ENCODE measurements around the gene RNU1-1. TPM values are rescaled to one million over a fixed set of nuclear protein-coding genes. Genes with fewer than 3 reads are reported as not detected.
"Not testable (repeated sequence)": the region's sequence is repeated elsewhere in the genome, so short reads cannot be mapped to it uniquely, and the experiment has no call there.

The RNU1-1 gene
- total and polyA plus RNA-seq, 4 experiments from 2014 or later, result 3,010 to 3,866 TPM; not detected in 2

DNA sequence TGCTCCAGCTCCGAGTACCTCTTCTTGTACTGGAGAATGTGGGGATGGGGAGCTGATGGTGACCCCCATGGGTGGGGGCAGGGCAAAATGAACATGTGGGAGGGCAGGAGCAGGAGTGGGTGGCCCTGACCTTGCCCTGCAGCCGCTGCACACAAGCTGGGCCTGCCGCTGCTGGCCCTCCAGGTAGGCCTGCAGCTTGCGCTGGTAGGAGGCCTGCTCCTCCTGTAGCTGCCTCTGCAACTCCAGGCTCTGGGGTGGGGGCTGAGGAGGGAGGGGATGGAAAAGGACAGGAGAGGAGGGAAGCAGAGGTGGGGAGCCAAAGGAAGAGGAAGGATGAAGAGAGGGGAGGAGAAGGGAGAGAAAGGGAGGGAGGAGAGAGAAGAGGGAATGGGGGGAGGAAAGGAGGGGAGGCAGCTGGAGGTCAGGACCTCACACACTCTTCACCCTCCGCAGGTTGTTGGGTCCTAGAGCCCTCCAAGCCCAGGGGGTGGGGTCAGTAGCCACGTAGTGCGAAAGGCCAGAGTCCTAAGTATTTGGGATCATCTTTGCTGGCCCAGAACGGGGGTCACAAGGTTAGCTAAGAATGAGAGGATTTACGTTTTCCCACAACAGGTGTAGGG is 22.9 kb downstream of the RNU1-1 start:
- Mint-ChIP-seq H3K9me3 (no peaks in the 10 kb centered on the region), H3K4me3 (no peak overlapping the region), H3K36me3 (peaks cover 4 to 11% of the 10 kb centered on the region in 2 donors), H3K27ac (peak overlapping the region in 1 of 7 donors; percentile 12), H3K27me3 (no peaks in the 10 kb centered on the region), H3K4me1 (peaks cover 2 to 13% (median 6%) of the 10 kb centered on the region in 4 donors)
- H3K36me3 ChIP-seq (ENCODE audit: insufficient read depth, low read length), result no peaks in the 10 kb centered on the region
- ChIA-PET CTCF (ENCODE audit: partially characterized antibody) (interaction anchor here (1.3 kb wide), 1 partner anchor 51 kb away, joined by 3 read pairs; the partner anchor contains the start of gene NECAP2), POLR2A (ENCODE audit: partially characterized antibody) (no interaction called here)
- no peak for DNase-seq
- no peak overlapping the region for H3K27ac ChIP-seq (ENCODE audit: low read depth, low read length)
- no peaks in the 10 kb centered on the region for H3K9me3 ChIP-seq (ENCODE audit: control insufficient read depth in 1 of 2, low read length in 2 of 2)
- no peak overlapping the region for H3K4me3 ChIP-seq (ENCODE audit: low read length in 2 of 2)
- no peaks in the 10 kb centered on the region for H3K27me3 ChIP-seq (ENCODE audit: insufficient read depth, low read length)
- intact Hi-C loops (cut with micrococcal nuclease), result no loop called here
- H3K4me1 ChIP-seq (ENCODE audit: insufficient read depth, low read length), result no peaks in the 10 kb centered on the region

- H3K27me3 Mint-ChIP-seq; H3K4me3 ChIP-seq (ENCODE audit: low read length in 2 of 2); CTCF ChIA-PET (ENCODE audit: partially characterized antibody); H3K36me3 ChIP-seq (ENCODE audit: insufficient read depth, low read length); H3K27me3 ChIP-seq (ENCODE audit: insufficient read depth, low read length); H3K4me3 Mint-ChIP-seq; H3K4me1 Mint-ChIP-seq; H3K27ac ChIP-seq (ENCODE audit: low read depth, low read length); H3K27ac Mint-ChIP-seq; H3K9me3 ChIP-seq (ENCODE audit: control insufficient read depth in 1 of 2, low read length in 2 of 2); H3K4me1 ChIP-seq (ENCODE audit: insufficient read depth, low read length); intact Hi-C loops (cut with micrococcal nuclease); DNase-seq; H3K9me3 Mint-ChIP-seq: not testable (repeated sequence)
- POLR2A ChIA-PET (ENCODE audit: partially characterized antibody), result interaction anchor here (2.3 kb wide), 1 partner anchor 11 kb away, joined by 6 read pairs; no protein-coding TSS in a partner anchor
- H3K36me3 Mint-ChIP-seq, result peaks cover 4 to 14% of the 10 kb centered on the region in 2 donors
Observed at GRCh38 chr1:16489195-16489880, 24.7 kb downstream of the RNU1-1 start.

GRCh38 chr1:16487011-16487410 is 27.1 kb downstream of the RNU1-1 start:
- CTCF ChIA-PET (ENCODE audit: partially characterized antibody); H3K27me3 Mint-ChIP-seq; H3K36me3 ChIP-seq (ENCODE audit: insufficient read depth, low read length); H3K9me3 Mint-ChIP-seq; H3K27me3 ChIP-seq (ENCODE audit: insufficient read depth, low read length); intact Hi-C loops (cut with micrococcal nuclease); DNase-seq; POLR2A ChIA-PET (ENCODE audit: partially characterized antibody); H3K27ac ChIP-seq (ENCODE audit: low read depth, low read length); H3K4me3 Mint-ChIP-seq; H3K4me1 Mint-ChIP-seq; H3K27ac Mint-ChIP-seq; H3K9me3 ChIP-seq (ENCODE audit: control insufficient read depth in 1 of 2, low read length in 2 of 2); H3K4me3 ChIP-seq (ENCODE audit: low read length in 2 of 2); H3K4me1 ChIP-seq (ENCODE audit: insufficient read depth, low read length): not testable (repeated sequence)
- peaks cover 9 to 22% of the 10 kb centered on the region in 2 donors for H3K36me3 Mint-ChIP-seq

DNA sequence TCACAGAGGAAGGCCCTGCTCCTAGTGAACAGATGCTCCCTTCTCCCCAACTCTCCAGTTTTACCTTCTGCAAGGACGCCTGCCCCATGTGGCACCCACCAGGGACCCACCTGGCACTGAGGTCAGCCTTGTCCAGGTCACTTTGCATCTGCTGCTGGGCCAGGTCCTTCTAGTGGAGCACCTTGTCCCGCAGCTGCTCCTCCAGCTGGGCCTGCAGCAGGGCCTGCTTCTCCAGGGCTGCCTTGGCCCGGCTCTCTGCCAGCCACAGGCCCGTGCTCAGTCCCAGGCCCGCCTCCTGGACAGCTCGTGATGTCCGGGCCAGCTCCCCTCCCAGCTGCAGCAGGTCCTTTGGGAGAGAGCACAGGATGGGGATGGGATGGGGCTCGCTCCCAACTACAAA is 27.8 kb downstream of the RNU1-1 start:
- H3K4me3 Mint-ChIP-seq; H3K27me3 Mint-ChIP-seq; intact Hi-C loops (cut with micrococcal nuclease); CTCF ChIA-PET (ENCODE audit: partially characterized antibody); H3K27me3 ChIP-seq (ENCODE audit: insufficient read depth, low read length); H3K27ac ChIP-seq (ENCODE audit: low read depth, low read length); H3K36me3 ChIP-seq (ENCODE audit: insufficient read depth, low read length); H3K4me1 ChIP-seq (ENCODE audit: insufficient read depth, low read length); H3K4me1 Mint-ChIP-seq; H3K9me3 ChIP-seq (ENCODE audit: control insufficient read depth in 1 of 2, low read length in 2 of 2); H3K9me3 Mint-ChIP-seq; POLR2A ChIA-PET (ENCODE audit: partially characterized antibody); H3K27ac Mint-ChIP-seq; H3K4me3 ChIP-seq (ENCODE audit: low read length in 2 of 2); DNase-seq: not testable (repeated sequence)
- peaks cover 9 to 23% of the 10 kb centered on the region in 2 donors for H3K36me3 Mint-ChIP-seq

DNA sequence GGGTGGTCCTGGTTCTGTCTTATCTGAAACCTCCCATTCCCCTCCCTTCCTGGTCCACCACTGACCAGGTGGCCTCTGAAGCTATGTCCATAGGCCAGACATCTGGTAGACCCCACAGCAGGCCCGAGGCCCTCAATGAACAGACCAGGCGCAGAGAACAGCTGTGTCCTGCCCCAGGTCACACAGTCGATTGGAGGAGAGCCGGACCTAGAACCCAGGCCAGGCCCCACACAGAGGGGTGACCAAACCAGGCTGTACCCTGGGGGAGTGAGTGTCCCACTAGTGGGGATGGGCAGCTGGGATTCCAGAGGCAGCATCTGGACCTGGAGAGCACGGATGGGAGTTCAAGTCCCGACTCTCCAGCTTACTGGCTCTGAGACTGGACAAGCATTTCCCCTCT is 29.2 kb downstream of the RNU1-1 start:
- Mint-ChIP-seq H3K27me3 (no peaks in the 10 kb centered on the region), H3K9me3 (no peaks in the 10 kb centered on the region), H3K36me3 (peaks cover 16 to 27% of the 10 kb centered on the region in 2 donors), H3K27ac (no peak overlapping the region), H3K4me3 (no peak overlapping the region), H3K4me1 (peaks cover 0 to 3% (median 0%) of the 10 kb centered on the region in 4 donors)
- Histone ChIP-seq H3K27ac (ENCODE audit: low read depth, low read length) (no peak overlapping the region), H3K27me3 (ENCODE audit: insufficient read depth, low read length) (no peaks in the 10 kb centered on the region), H3K9me3 (ENCODE audit: control insufficient read depth in 1 of 2, low read length in 2 of 2) (no peaks in the 10 kb centered on the region), H3K36me3 (ENCODE audit: insufficient read depth, low read length) (peaks cover 4% of the 10 kb centered on the region), H3K4me1 (ENCODE audit: insufficient read depth, low read length) (no peaks in the 10 kb centered on the region), H3K4me3 (ENCODE audit: low read length in 2 of 2) (no peak overlapping the region)
- POLR2A ChIA-PET (ENCODE audit: partially characterized antibody), result no interaction called here
- no peak for DNase-seq
- CTCF ChIA-PET (ENCODE audit: partially characterized antibody), result no interaction called here
- intact Hi-C loops (cut with micrococcal nuclease), result no loop called here

- intact Hi-C loops (cut with micrococcal nuclease), result no loop called here
- Histone ChIP-seq H3K36me3 (ENCODE audit: insufficient read depth, low read length) (peaks cover 4% of the 10 kb centered on the region), H3K9me3 (ENCODE audit: control insufficient read depth in 1 of 2, low read length in 2 of 2) (no peaks in the 10 kb centered on the region), H3K27me3 (ENCODE audit: insufficient read depth, low read length) (no peaks in the 10 kb centered on the region), H3K27ac (ENCODE audit: low read depth, low read length) (no peak overlapping the region), H3K4me3 (ENCODE audit: low read length in 2 of 2) (no peak overlapping the region), H3K4me1 (ENCODE audit: insufficient read depth, low read length) (no peaks in the 10 kb centered on the region)
- POLR2A ChIA-PET (ENCODE audit: partially characterized antibody), result interaction anchor here (0.5 kb wide), 1 partner anchor 34 kb away, joined by 3 read pairs; no protein-coding TSS in a partner anchor
- no peak for DNase-seq
- Mint-ChIP-seq H3K27me3 (no peaks in the 10 kb centered on the region), H3K4me3 (no peak overlapping the region), H3K36me3 (peaks cover 16 to 26% of the 10 kb centered on the region in 2 donors), H3K27ac (no peak overlapping the region), H3K4me1 (peaks cover 0 to 3% (median 0%) of the 10 kb centered on the region in 4 donors), H3K9me3 (no peaks in the 10 kb centered on the region)
- CTCF ChIA-PET (ENCODE audit: partially characterized antibody), result no interaction called here
Observed at GRCh38 chr1:16484501-16484835, 29.6 kb downstream of the RNU1-1 start.

DNA sequence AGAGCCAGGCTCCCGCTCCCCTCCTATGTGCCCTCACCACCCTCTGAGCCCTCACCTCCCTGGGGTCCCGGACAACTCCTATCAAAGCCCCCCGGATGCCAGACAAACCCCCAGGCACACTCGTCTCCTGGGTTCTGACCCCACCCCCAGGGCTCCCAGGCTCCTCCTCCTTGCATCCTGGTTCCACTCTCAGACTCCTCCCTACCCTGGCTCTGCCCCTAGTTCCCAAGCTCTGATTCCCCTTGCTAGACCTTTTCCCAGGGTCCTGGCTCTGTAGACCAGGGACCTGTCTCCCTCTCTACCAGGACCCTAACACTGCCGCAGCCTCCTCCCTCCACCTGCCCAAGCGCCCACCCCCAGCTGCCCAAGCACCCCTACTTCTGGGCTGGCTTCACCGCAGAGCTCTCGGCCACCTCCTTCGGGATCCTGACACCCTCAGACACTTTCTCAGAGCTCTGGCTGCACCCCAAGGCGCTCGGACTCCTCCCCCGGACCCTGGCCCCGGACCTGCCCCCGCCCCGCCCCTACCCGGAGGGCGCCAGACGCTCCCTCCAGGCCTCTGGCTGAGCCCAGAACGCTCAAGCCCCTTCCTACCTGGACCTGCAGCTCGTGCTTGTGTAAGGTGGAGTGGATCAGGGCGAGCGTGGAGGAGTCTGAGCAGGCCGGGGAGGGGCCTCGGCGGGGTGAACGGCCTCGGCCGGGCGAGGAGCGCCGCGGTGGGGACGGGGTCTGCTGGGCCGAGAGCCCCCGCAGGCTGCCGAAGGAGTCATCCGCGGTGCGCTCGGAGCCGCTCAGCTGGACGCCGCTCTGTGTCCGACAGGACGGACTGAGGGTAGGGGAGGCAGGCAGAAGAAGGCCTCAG is 30.2 kb downstream of the RNU1-1 start:
- H3K27ac Mint-ChIP-seq, result peak overlapping the region in 1 of 7 donors; percentile 55
- H3K4me3 Mint-ChIP-seq; DNase-seq; H3K27ac ChIP-seq (ENCODE audit: low read depth, low read length); H3K9me3 Mint-ChIP-seq; CTCF ChIA-PET (ENCODE audit: partially characterized antibody); H3K27me3 ChIP-seq (ENCODE audit: insufficient read depth, low read length); H3K36me3 ChIP-seq (ENCODE audit: insufficient read depth, low read length); intact Hi-C loops (cut with micrococcal nuclease); H3K4me3 ChIP-seq (ENCODE audit: low read length in 2 of 2); H3K4me1 Mint-ChIP-seq; H3K4me1 ChIP-seq (ENCODE audit: insufficient read depth, low read length); H3K9me3 ChIP-seq (ENCODE audit: control insufficient read depth in 1 of 2, low read length in 2 of 2); H3K27me3 Mint-ChIP-seq: not testable (repeated sequence)
- peaks cover 16 to 23% of the 10 kb centered on the region in 2 donors for H3K36me3 Mint-ChIP-seq
- POLR2A ChIA-PET (ENCODE audit: partially characterized antibody), result interaction anchor here (0.5 kb wide), 1 partner anchor 34 kb away, joined by 3 read pairs; no protein-coding TSS in a partner anchor

Measured in CD4-positive, alpha-beta memory T cell (primary cell).